HPDE6-E6E7 (cell line): ENCODE data around the gene LRRC47.
A peak's percentile ranks its signal among the peaks of the same experiment; 100 is the strongest.
"Not testable (repeated sequence)": the region's sequence is repeated elsewhere in the genome, so short reads cannot be mapped to it uniquely, and the experiment has no call there.

Experiments used
- DNase-seq: peaks from one replicate; pipeline ENCODE4 v3.0.0; 2011; ENCODE audit warnings: missing footprints; ENCODE audit errors: extremely low spot score

The LRRC47 gene

DNA sequence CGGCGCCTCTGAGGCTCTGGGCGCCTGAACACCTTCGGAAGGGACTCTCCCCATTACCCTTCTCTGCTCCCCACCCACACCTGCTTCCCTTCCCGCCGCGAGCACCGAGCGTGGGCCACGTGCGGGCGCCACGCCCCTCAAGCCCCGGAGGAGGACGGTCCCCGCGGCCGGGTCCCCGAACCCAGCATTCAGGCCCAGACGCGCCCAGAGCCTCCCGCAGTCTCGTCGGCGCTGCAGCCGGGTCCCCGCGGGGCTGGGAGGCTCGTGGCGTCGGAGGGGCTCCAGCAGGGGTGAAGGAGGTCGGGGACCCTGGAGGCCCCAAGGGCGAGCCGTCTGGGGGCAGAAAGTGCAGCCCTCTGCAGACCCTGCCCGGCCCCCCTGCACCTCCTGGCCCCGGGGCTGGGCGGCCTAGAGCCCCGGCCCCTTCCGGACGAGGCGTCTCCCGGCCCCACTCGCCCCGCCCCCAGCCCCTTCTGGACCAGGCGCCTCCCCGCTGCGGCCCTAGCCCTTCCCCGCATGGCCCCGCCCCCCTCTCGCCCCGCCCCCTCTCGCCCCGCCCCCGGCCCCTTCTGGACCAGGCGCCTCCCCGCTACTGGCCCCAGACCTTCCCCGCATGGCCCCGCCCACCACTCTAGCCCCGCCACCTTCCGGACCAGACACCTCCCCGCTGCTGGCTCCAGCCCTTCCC is 24.1 kb downstream of the LRRC47 start:
- DNase-seq: peak; percentile 91

DNA sequence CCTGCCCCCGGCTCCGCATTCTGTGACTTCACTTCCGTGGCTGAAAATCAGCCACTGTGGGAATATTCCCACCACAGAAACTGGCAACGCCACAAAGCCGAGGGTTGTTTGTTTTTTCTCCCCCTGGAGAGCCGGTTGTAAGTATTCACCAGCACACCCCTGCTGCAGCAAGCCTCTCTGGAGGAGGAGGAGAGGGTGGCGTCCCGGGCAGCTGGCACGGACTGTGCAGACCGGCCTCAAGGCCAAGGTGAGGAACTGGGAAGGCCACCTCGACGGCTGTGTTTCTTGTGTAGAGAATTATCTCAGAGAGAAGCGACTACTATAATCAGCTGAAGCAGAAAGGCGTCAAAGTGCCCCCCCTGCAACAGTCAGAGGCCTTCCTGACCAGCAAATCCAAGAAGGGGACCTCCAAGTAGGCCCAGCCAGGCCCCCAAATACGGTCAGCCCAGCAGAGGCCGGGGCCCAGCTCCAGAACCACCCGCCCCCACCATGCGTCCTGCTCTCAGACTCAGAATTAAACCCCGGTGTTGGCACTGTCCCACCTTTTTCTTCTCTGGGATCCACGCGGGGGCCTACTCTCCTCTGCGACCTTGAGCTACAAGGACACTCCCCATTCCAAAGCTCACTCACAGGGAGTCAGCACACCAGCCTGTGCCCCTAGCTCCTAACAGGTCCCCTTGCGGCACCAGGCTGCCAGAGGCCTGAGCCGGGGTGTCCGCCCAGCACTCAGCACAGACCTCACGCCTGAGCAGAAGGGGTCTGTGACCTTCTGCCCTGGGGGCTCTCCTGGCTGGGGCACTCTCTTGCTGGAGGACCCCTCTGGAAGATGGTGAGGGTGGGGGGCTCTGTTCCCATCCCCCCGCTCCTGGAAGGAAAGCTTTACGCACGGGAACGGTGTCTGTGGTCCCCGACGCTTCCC is 24.9 kb downstream of the LRRC47 start:
- no peak for DNase-seq

DNA sequence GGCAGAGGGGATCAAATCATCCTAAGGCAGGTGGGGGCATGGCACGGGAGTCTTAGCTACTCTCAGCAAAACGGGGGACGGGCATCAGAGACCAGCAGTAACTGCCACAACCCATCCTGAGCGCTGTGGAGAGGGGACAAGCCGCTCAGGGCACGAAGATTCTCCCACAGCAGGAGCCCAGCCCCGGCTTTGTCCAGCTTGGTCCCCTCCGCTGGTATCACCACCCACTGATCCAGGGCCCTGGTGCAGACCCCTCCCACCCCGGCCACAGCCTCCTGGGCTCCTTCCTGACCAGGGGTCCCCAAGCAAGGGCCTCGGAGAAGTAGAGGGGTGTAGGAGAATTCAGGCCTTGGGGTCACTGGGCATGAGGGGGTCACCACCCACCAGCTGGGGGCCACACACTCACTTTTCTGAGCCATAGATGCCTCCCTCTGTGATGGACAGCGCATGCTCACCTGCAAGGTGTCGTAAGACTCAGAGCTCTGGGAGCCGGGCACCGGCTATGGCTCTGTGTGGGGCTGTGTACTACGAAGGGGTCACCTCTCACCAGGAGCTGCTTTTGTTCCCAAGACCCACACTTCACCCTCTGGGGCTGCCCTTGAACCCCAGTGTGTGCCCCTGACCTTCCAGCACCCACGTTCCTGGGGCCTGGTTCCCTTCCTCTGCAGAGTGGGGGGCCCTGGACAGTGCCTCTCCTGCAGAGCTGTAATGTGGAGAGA is 26.1 kb downstream of the LRRC47 start:
- DNase-seq: no peak

DNA sequence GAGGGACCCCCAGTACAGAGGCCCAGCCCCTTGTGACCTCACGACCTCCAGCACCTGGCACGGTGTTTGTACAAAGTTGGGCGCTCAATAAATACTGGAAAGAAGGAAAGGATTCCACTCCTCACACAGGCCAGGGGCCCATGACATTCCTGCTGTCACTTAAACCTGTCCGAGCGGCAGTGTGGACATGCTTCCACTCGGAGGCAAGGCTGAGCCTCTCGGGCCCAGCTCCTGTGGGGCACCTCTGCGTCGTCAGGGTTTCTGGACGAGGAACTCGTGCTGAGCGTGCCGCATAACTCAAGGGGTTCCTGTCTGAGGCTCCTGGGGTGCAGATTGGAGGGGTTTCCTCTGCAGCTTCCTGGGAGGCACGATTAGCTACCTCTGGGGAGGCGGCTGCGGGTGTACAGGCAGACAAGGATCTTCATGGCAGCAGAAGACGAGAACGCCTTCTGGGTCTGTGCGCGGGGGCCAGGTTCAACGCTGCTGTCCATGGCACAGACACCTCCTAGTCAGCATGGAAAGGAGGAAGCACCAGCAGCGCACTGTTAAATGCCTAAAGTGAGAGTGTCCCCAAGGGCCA is 27.4 kb downstream of the LRRC47 start:
- DNase-seq: no peak

DNA sequence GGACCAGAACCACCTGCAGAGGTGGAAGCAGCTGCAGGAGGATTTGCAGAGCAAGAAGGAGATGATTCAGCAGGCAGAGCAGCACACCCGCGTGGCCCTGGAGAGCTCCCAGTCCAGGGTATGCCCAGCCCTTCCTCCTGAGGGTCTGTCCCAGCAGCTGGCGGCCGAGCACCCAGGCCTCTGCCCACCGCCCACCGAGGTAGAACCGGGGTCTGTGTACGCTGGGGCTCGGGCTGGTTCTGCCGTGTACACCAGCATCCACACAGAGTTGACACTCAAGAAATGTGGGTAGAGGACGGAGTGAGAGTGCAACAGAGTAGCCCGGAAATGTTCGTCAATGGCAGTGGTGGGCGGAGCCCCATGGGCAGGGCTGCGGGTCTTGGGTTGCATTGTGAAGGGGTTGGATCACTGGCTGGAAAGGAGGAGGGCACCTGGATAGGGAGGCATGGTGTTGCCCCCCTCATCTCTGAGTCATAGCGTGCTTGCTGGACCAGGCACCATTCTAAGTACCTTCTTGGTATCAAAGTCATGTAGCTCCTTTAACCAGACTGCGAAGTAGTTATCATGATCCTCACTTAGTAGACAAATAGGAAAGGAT is 28.9 kb downstream of the LRRC47 start:
- no peak for DNase-seq

DNA sequence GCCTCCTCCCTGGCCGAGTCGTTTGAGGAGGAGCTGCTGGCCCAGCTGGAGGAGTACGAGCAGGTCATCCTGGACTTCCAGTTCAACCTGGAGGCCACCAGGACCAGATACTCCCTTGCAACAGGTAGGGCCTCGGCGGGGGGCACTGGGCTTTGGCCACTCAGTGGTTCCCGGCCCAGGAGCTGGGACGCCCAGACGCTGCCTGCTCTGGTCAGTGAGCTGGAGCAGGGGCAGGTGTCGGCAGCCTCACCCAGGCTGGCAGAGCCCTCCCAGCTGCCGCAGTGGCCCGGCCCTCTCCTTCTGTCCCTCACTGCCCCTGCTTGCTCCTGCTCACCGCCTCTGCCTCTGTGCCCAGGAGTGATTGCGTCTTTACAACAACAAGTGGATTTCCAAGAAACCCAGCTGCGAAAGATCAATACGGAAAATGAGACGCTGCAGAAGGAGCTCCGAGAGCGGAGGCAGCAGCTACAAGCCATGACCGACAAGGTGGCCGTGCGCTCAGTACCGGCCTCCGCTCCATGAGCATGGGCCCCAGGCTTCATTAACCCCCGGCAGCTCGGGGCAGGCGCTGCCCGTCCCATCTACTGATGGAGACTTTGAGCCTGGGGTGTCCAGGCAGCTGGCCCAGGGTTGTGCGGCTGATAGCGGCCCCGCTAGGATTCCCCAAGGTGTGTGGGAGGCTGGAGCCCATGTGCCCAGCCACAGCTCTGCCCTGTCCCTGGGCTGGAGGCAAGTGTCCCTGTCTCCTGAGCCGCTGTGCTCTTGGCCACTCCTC is 32.8 kb downstream of the LRRC47 start:
- no peak for DNase-seq

DNA sequence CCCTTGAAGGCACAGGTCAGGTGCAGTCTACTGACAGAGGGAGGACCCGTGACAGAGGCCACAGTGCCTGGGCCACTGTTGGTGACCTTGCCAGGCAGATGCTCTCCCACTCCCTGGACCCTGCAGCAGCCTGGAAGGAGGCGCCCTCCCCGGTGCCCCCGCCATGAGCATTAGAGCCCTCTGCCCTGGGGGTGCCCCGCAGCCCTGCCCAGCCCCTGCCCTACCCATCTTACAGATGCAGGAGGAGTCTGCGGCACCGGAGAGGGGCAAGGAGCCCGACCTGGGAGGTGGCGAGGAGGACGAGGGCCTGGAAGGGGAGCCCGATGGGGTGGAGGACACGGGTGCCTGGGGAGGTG is 33.4 kb downstream of the LRRC47 start:
- no peak for DNase-seq

DNA sequence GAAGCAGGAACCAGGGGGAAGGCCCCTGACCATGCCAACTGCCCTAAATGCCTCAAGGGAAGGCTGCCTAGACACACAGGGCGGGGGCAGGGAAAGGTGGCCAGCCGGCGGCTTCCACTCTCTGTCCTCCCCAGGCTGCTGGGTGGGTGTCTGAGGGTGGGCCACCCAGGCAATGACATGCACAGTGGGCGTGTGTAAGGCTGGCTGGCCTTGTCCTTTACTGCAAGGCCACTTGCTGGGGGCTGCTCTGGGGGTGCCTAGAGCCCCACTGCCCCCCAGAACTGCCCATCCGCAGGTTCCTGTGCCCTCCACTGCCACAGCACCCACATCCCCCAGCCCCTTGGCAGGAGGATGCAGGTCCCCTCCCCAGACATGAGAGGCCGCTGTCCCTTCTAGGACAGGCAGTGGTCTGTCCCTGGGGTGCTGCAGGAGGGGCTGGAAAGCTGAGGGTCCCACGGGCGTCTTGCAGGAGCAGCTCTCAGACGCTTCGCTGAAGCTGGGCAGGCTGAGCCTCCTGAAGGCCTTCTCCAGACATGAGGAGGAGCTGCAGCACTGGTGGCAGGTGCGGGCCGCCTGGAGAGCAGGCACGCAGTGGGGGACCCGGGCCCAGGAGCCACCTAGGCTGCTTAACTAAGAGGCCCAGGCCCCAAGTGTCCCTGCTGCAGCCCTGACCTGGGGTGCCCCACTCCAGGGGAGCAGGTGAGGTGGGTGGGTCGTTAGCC is 34.0 kb downstream of the LRRC47 start:
- no peak for DNase-seq

DNA sequence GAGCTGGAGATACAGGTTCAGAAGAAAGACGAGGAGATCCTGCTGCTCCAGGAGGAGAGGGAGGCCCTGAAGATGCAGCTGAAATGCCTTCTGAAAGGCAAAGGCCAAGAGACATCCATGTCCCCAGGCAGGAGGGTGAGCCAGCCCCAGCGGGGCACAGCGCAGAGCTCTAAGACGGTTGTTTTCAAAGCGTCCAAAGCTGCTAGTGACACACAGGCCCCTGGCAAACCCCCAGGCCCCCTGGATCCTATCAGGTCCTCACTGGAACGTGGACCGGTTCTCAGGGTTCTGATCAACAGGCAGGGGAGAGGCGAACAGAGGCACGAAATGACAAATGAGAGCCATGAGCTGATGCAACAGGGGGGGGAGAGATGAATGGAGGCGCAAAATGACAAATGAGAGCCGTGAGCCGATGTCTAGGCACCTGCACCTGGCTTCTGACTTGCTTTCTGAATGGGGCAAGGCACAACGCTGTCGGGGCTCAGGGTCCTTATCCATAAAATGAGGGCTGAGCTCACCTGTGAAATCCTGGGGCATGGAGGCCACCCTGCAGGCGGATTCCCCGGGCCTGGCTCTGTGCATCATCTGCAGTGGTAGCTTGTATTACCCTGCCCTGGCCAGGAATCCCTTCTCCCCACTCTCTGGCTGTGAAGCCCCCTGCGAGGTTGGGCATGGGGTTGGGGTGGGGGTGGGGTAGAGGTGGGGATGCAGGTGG is 34.8 kb downstream of the LRRC47 start:
- DNase-seq: no peak

DNA sequence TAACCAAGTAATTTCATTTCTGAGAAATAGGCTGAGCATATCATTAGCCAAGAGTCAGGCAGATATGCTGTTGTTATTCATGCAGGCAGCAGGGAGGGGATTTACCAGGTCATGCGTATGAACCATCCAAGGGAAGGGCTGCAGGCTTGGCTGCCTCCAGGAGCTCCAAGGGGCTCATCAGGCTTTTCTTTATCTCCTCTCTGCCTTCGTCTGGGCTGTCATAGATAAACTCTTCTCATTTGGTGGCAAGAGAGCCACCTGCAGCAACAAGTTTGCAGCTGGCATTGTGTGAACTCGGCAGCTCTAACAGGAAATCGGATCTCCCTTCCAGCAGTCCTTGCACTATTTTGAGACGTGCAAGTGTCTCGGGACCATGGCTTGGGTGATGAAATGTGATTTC is 36.5 kb downstream of the LRRC47 start:
- no peak for DNase-seq

DNA sequence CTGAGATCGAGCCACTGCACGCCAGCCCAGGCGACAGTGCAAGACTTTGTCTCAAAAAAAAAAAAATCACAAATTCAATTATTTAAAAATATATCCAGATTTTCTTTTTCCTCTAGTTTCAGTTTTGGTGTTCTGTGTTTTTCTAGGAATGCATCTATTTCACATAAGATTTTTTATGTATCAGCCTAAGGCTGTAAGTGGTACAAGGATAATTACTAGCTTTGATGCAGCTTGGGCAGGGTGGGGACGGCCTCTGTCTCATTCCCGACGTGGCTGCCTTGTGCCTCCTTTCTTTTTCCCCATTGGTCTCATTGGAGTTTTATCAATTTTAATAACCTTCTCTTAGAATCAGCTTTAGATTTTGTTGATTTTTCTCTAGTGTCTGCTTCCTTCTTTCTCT is 37.1 kb downstream of the LRRC47 start:
- DNase-seq: no peak

DNA sequence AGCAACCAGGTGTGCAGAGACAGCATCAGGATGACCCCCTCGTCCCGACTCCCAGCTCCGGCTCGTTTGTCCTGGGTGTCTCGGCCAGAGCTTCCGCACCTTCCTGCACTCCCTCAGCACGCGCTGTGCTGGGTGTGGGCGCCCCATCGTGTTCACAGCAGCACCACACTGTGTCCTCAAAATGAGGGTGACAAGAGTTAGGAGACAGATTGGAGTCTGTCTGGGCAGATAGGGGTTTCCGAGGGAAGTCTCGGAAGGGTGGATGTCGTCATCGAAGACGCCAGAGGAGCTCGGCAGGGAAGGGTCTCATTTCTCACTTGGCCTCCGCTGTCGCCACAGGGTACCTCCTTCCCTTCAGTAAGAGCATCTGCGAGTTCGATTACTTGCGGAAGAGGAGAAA is 39.9 kb downstream of the LRRC47 start:
- no peak for DNase-seq

DNA sequence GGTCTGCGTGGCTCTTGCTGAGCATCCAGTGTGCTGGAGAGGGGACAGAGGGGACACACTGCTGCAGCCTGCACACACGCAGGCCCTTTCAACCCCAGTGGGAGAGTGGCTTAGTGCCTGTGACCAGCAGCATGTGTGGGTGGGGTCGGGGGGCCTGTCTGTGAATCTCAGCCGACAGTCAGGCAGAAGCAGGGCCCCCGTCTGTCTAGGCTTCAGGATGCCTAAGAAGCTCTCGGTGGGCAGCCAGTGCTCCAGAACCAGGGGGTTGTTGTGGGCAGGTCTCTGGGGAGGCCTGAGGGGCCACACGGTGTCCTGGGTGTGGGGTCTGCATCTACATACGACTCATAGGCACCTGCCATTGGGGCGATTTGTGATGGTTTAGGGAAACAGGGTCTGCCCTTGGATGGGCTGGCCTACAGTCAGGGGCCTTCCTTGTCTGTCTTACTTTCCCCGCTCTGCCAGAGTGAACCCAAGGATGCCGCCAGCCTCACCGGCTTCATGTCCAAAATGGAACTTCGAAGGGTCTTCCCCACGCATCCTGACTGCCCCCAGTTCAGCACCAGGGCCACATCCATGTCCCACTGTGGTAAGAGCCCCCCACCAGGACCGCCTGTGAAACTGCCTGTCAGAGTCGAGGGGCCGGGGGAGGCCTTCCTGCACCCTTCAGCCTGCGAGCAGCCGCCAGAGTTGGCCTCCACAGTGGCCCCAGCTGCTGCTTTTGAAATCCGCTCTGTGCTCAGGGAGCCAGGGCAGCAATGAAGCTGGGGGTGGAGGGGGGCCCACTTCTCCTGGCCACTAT is 42.4 kb downstream of the LRRC47 start:
- DNase-seq: no peak

DNA sequence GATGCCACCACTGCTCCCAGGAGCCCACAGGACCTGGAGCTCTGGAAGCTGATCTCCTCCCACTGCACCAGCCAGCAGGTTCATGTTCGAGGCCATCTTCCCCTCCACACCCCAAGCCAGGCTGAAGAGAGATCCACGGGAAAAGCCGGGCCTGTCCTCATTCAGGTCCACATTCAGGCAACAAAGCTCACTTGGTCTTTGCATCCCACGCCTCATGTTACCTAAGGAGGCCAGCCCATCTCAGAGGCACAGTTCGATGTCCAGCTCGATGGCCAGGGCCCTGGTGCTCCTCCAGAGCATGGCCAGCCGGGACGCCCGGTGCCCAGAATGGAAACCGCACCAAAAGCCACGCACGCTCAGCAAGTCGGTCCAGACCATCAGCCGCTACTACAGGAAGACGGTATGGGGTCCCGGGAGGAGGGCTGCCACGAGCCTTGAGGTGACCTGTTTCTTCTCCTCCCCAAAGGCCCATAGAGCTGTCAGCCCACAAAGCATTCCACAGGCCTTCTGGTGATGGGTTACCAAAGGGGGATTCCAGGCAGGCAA is 43.8 kb downstream of the LRRC47 start, which contains the start of gene CCDC27:
CCDC27 (plus strand) TSS at position 51 of the 546 bp plus-strand sequence; CDS start at position 83, 32 bp downstream.
- no peak for DNase-seq

DNA sequence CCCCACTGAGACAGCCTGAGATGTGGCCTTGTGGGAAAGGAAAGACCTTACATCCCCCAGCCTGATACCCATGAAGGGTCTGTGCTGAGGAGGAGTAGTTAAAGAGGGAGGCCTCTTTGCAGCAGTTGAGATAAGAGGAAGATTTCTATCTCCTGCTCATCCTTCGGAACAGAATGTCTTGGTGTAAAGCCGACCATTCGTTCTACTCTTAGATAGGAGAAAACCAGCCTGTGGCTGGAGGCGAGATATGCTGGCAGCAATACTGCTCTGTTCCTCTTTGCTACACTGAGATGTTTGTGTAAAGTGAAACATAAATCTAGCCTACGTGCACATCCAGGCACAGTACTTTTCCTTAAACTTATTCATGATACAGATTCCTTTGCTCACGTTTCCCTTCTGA is 45.6 kb downstream of the LRRC47 start:
- no peak for DNase-seq

DNA sequence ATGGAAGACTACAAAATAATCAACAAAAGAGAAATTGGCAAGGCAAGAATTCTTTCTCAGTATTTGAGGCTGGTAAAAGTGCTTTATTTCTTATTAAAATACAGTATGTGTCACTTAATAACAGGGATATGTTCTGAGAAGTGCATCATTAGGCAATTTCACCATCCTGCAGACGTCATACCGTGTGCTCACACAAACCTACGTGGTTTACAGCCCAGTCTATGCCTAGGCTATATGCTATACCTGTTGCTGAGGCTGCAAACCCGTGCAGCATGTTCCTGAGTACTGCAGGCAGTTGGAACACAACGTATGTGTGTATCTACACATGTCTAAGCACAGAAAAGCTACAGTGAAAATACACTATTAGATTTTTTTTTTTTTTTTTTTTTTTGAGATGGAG is 46.8 kb downstream of the LRRC47 start:
- no peak for DNase-seq

DNA sequence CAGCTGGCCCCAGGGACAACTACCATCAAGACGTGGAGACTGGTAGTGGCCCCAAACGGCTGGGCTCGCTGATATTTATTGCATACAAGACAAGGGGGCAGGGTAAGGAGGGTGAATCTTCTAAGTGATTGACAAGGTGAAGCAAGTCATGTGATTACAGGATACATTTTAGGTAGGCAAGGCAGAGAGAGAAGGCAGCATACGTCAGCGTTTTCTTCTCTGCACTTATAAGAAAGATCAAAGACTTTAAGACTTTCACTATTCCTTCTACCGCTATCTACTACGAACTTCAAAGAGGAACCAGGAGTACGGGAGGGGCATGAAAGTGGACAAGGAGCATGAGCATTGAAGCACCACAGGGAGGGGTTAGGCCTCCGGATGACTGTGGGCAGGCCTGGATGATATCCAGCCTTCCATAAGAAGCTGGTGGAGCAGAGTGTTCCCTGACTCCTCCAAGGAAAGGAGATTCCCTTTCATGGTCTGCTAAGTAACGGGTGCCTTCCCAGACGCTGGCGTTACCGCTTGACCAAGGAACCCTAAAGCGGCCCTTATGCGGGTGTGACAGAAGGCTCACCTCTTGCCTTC is 47.9 kb downstream of the LRRC47 start:
- not testable (repeated sequence) for DNase-seq

DNA sequence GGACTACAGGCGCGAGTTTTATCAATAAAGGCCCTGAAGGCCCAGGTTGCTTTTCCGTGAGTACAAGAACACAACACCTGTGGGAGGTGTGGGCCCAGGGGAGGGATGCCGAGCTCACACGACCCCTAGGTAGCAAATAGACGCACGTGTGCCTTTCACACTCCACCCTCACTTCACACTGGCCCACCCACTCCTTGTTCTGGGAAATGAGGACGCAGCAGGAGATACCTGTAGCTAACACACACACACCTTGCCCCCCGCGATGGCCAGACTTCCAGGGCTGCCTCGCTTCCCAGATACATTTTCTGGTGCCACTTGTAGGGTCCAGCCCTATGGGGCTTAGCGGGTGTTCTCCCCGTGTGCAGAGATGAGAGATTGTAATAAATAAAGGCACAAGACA is 48.4 kb downstream of the LRRC47 start:
- DNase-seq: no peak
